Measurements from ENCODE around the gene PCYT2.

GRCh38 chr17:81858967-81859905 is 52.0 kb downstream of the PCYT2 start:
- TF ChIP-seq POLR2A (IDR thresholded peaks at IDR 0.05) (no peak), CTCF (IDR thresholded peaks at IDR 0.05) (no peak)

All from uterus (tissue), 2 donors.